GM19099 (cell line): ENCODE results near the gene PCYOX1L.

Source experiments
- POLR2A ChIP-seq: IDR thresholded peaks from 3 replicates; pipeline ENCODE4 v1.6.1; 2011; ENCODE audit warnings: low read depth; ENCODE audit not compliant: insufficient read length; ENCODE audit errors: extremely low read depth

PCYOX1L gene

DNA sequence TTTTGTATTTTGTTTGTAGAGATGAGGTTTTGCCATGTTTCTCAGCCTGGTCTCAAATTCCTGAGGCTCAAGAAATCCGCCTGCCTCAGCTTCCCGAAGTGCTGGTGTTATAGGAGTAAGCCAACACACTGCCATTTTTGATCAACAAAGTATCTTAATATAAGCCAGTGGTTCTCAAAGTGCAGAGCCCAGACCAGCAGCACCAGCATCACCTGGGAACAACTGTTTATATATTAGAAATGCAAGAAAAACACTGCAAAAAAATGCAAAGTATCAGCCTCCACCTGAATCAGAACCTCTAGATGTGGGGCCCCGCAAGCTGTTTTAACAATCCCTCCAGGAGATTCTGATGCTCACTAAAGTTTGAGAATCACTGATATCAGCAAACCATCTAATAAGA is 15.1 kb downstream of the PCYOX1L start:
- no peak for TF ChIP-seq POLR2A

GRCh38 chr5:149374303-149374702 is 16.5 kb downstream of the PCYOX1L start:
- TF ChIP-seq POLR2A, result no peak

GRCh38 chr5:149374801-149375200 is 17.0 kb downstream of the PCYOX1L start:
- TF ChIP-seq POLR2A, result no peak

- no peak for TF ChIP-seq POLR2A
Measured at GRCh38 chr5:149375434-149375833, 17.6 kb downstream of the PCYOX1L start.

GRCh38 chr5:149376104-149376503 is 18.3 kb downstream of the PCYOX1L start:
- TF ChIP-seq POLR2A, result no peak

GRCh38 chr5:149376711-149377447 is 19.0 kb downstream of the PCYOX1L start:
- TF ChIP-seq POLR2A, result no peak

- TF ChIP-seq POLR2A, result no peak
Measured at GRCh38 chr5:149378241-149378820, 20.5 kb downstream of the PCYOX1L start.

DNA sequence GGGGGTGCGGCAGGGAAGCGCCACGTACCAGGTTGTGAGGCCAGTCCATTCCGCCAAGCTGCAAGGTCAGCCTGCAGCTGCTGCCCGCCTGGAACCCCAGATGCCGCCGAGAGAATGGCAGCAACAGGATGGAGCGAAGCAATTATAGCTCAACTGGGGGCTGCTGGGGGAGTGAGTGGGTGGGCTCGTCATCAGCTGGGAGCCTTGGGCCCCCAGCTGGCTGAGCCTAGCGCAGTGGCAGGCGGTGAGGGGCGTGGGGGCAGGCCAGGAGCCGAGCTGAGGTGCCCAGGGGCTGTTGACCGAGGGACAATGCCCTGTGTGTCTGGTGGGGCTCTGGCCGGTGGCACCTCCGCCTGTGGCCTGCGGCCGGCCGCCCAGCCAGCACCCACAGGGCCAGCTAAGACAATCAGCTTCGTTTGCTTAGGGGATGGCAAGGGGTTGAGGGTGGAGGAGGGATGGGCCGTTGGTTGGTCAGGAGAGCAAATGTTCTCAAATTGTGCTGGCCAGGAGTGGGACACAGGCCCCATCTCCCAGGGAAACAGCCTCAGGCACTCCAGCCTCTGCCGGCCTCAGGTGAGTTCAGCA is 21.4 kb downstream of the PCYOX1L start, which contains the start of gene IL17B:
IL17B (minus strand) TSS at position 116 of the 585 bp plus-strand sequence; CDS start at position 49, 67 bp downstream.
- TF ChIP-seq POLR2A, result no peak

- TF ChIP-seq POLR2A, result no peak
Measured at GRCh38 chr5:149379818-149380374, 22.1 kb downstream of the PCYOX1L start.

GRCh38 chr5:149380466-149381121 is 22.7 kb downstream of the PCYOX1L start:
- no peak for TF ChIP-seq POLR2A

- no peak for TF ChIP-seq POLR2A
Measured at GRCh38 chr5:149381261-149381985, 23.6 kb downstream of the PCYOX1L start.

GRCh38 chr5:149381986-149382338 is 24.1 kb downstream of the PCYOX1L start:
- no peak for TF ChIP-seq POLR2A

DNA sequence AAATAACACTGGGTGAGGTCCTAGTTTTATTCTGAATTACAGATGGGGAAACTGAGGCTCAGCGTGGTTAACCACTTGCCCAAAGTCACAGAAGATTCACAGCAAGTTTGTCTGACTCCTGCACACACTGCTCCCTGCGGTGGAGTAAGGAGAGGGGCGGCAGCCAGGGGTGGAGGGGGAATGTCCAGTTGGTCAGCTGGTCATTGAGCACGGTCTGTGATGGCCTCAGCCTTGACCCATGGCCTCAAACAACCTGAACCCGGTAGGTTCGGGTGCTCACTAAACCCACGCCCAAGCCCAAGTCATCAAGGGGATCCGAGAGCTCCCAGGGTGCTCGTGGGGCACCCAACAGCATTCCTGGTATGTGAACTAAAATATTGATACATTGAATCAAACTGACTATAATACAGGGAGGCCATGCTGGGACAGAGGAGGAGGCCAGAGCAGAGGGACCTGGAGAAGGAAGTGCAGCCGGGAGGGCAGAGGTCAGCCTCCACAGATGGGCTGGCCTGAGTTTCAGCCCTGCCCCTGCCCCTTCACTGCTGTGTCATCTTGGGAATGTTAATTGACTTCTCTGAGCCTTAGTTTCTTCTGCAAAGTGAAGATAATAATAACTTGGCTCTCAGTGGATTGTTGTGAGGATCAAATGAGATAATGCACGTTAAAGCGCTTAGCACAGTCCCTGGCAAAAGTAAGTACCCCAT is 24.8 kb downstream of the PCYOX1L start:
- TF ChIP-seq POLR2A, result no peak

DNA sequence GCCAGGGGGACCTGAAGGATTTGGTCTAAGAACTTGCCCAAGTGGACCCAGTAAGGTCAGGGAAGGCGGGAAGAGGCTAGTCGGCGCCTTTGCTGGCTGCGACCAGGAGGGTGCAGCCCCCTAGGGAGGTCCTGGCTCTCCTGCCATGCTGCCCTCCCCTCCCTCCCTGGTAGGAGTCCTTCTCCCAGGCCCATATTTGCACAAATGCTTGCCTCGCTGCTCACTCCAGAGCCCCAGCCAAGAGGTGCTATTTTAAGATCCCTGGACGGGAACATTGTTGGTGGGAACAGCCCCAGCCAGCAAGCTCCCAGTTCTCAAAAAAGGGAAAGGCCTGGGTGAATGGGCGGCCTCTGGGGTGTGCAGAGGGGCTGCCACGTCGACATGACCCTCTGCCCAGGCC is 25.6 kb downstream of the PCYOX1L start:
- no peak for TF ChIP-seq POLR2A
